Suprapubic skin (tissue), 4 donors: ENCODE measurements around the gene C11orf21. TPM values are rescaled to one million over a fixed set of nuclear protein-coding genes. Genes with fewer than 3 reads are reported as not detected.

ENCODE experiments used
- DNase-seq, 2 donors: peaks; one replicate each; pipeline ENCODE4 v3.0.0-alpha.2; 2019; ENCODE audit warnings: low spot score in 2 of 2
- H3K27ac ChIP-seq: fragments of 200-600 bp; sonication (generic); one replicate; pipeline ENCODE4 v1.5.1; 2019
- H3K27me3 ChIP-seq: fragments of 200-600 bp; sonication (generic); one replicate; pipeline ENCODE4 v1.5.1; 2019
- H3K36me3 ChIP-seq: fragments of 200-600 bp; sonication (generic); one replicate; pipeline ENCODE4 v1.5.1; 2019
- H3K4me1 ChIP-seq: fragments of 200-600 bp; sonication (generic); one replicate; pipeline ENCODE4 v1.5.1; 2019
- H3K4me3 ChIP-seq: fragments of 200-600 bp; sonication (generic); one replicate; pipeline ENCODE4 v1.5.1; 2019; ENCODE audit warnings: mild to moderate bottlenecking
- H3K9me3 ChIP-seq: fragments of 200-600 bp; sonication (generic); one replicate; pipeline ENCODE4 v1.5.1; 2019
- CTCF ChIP-seq, 2 donors: fragments of 200-600 bp in 1 of 2; fragments of 450-650 bp in 1 of 2; sonication (generic) in 1 of 2; IDR thresholded peaks; one replicate each; pipeline ENCODE4 v1.5.1; 2016 to 2019; ENCODE audit warnings: antibody characterized with exemption in 2 of 2, mild to moderate bottlenecking in 1 of 2, moderate library complexity in 1 of 2
- EP300 ChIP-seq: sonication (generic); formaldehyde crosslinking; IDR thresholded peaks from one replicate; pipeline ENCODE4 v1.6.1; 2017; ENCODE audit warnings: antibody characterized with exemption
- POLR2A ChIP-seq, 2 donors: fragments of 450-650 bp; IDR thresholded peaks; one replicate each; pipeline ENCODE4 v1.6.1; 2017; ENCODE audit warnings: antibody characterized with exemption in 2 of 2, mild to moderate bottlenecking in 2 of 2, moderate library complexity in 2 of 2
- POLR2AphosphoS5 ChIP-seq, 3 donors: sonication (generic); formaldehyde crosslinking; IDR thresholded peaks; one replicate each; pipeline ENCODE4 v1.6.1; 2017; ENCODE audit warnings: antibody characterized with exemption in 3 of 3
- WGBS: methylation state at CpG from one replicate; pipeline ENCODE4 v1.1.5; 2018; 5-methylcytosine and 5-hydroxymethylcytosine counted together
- total RNA-seq, 4 donors: library from RNA; depleted of rRNA; stranded (reverse); fragments of >200 nt; gene quantifications; one replicate each; pipeline ENCODE4 v1.1.0, GENCODE V29; 2016

C11orf21 gene
- total RNA-seq, 4 donors from 2014 or later, result 1.2 to 2.5 TPM; not detected in 2

- Histone ChIP-seq H3K4me1 (peaks cover 32% of the 10 kb centered on the region), H3K4me3 (no peak overlapping the region), H3K27ac (no peak overlapping the region), H3K36me3 (no peaks in the 10 kb centered on the region), H3K9me3 (no peaks in the 10 kb centered on the region), H3K27me3 (no peaks in the 10 kb centered on the region)
- DNase-seq, result peak; percentile 92 to 96
- no CpG with 5 or more reads among the region's 10 CpGs for WGBS
- TF ChIP-seq CTCF (IDR thresholded peaks at IDR 0.05) (peak; percentile 71 to 87), EP300 (no peak)
Measured at GRCh38 chr11:2305140-2305778, 3.5 kb upstream of the C11orf21 start.

- H3K9me3 ChIP-seq, result no peaks in the 10 kb centered on the region
- H3K36me3 ChIP-seq, result no peaks in the 10 kb centered on the region
- peaks cover 32% of the 10 kb centered on the region for H3K4me1 ChIP-seq
- DNase-seq, result no peak
- no peak overlapping the region for H3K4me3 ChIP-seq
- H3K27ac ChIP-seq, result no peak overlapping the region
- WGBS, result 74% methylated on average over 14 of the region's 14 CpGs
- no peak for TF ChIP-seq CTCF (IDR thresholded peaks at IDR 0.05)
- no peak for TF ChIP-seq POLR2A (IDR thresholded peaks at IDR 0.05)
- TF ChIP-seq POLR2AphosphoS5 (IDR thresholded peaks at IDR 0.05), result no peak
- TF ChIP-seq EP300, result no peak
- no peaks in the 10 kb centered on the region for H3K27me3 ChIP-seq
Measured at GRCh38 chr11:2304506-2305139, 2.9 kb upstream of the C11orf21 start.

- H3K27ac ChIP-seq, result no peak overlapping the region
- no peaks in the 10 kb centered on the region for H3K36me3 ChIP-seq
- TF ChIP-seq POLR2A (IDR thresholded peaks at IDR 0.05) (no peak), POLR2AphosphoS5 (IDR thresholded peaks at IDR 0.05) (no peak), EP300 (no peak), CTCF (IDR thresholded peaks at IDR 0.05) (no peak)
- H3K27me3 ChIP-seq, result no peaks in the 10 kb centered on the region
- H3K4me1 ChIP-seq, result peaks cover 32% of the 10 kb centered on the region
- H3K4me3 ChIP-seq, result no peak overlapping the region
- WGBS, result 83% methylated on average over 10 of the region's 15 CpGs
- DNase-seq, result no peak
- no peaks in the 10 kb centered on the region for H3K9me3 ChIP-seq
Measured at GRCh38 chr11:2303627-2304505, 2.1 kb upstream of the C11orf21 start.

- Histone ChIP-seq H3K27me3 (no peaks in the 10 kb centered on the region), H3K4me1 (peaks cover 32% of the 10 kb centered on the region), H3K27ac (no peak overlapping the region), H3K36me3 (no peaks in the 10 kb centered on the region), H3K4me3 (peak overlapping the region; percentile 10), H3K9me3 (no peaks in the 10 kb centered on the region)
- peak in 1 of 2 donors; percentile 78 for DNase-seq
- 60% methylated on average over 1 of the region's 18 CpGs for WGBS
- no peak for TF ChIP-seq CTCF (IDR thresholded peaks at IDR 0.05)
- TF ChIP-seq POLR2A (IDR thresholded peaks at IDR 0.05), result no peak
- no peak for TF ChIP-seq EP300
- TF ChIP-seq POLR2AphosphoS5 (IDR thresholded peaks at IDR 0.05), result no peak
Measured at GRCh38 chr11:2302896-2303626, 1.3 kb upstream of the C11orf21 start.
